Stimulated activated CD8-positive, alpha-beta memory T cell treated with anti-CD3 and anti-CD28 coated beads, Interleukin-7, amount 100 ng/mL, for 4 hours (primary cell): ENCODE data around the gene PPP1R3D.
"Not testable (repeated sequence)": the region's sequence is repeated elsewhere in the genome, so short reads cannot be mapped to it uniquely, and the experiment has no call there.

Experiments
- DNase-seq, 2 donors: peaks; one replicate each; pipeline ENCODE4 v3.0.0-alpha.2; 2020; ENCODE audit warnings: low read depth in 2 of 2

PPP1R3D gene

GRCh38 chr20:59920944-59921343 lies 19.2 kb downstream of the PPP1R3D start:
- DNase-seq = no peak

GRCh38 chr20:59912609-59913008 lies 27.5 kb downstream of the PPP1R3D start:
- no peak for DNase-seq

- DNase-seq = no peak
These were observed 29.1 kb downstream of the PPP1R3D start for GRCh38 chr20:59911041-59911440.

GRCh38 chr20:59908855-59909254 lies 31.2 kb downstream of the PPP1R3D start:
- no peak for DNase-seq

GRCh38 chr20:59903621-59904020 lies 36.5 kb downstream of the PPP1R3D start:
- no peak for DNase-seq

- no peak for DNase-seq
These were observed 37.6 kb downstream of the PPP1R3D start for GRCh38 chr20:59902470-59902869.

- no peak for DNase-seq
These were observed 44.2 kb downstream of the PPP1R3D start for GRCh38 chr20:59895908-59896307.

- no peak for DNase-seq
These were observed 48.5 kb downstream of the PPP1R3D start for GRCh38 chr20:59891581-59891980.

GRCh38 chr20:59890035-59890434 lies 50.1 kb downstream of the PPP1R3D start:
- DNase-seq = not testable (repeated sequence)

- DNase-seq = no peak
These were observed 52.1 kb downstream of the PPP1R3D start for GRCh38 chr20:59888050-59888449.
